Measurements from ENCODE around the gene SURF4. TPM values are rescaled to one million over a fixed set of nuclear protein-coding genes. Genes with fewer than 3 reads are reported as not detected.

SURF4 gene
- total RNA-seq, 1 donor from 2014 or later = 126 TPM

- peaks cover 66% of the 10 kb centered on the region for H3K36me3 ChIP-seq
- ATAC-seq (no peak), DNase-seq (no peak)
- peaks cover 47% of the 10 kb centered on the region for H3K4me1 ChIP-seq
- no peaks in the 10 kb centered on the region for H3K9me3 ChIP-seq
- intact Hi-C loops (cut with DNase I) = no loop called here
- H3K27ac ChIP-seq = no peak overlapping the region
- H3K27me3 ChIP-seq (ENCODE audit: low read depth) = no peaks in the 10 kb centered on the region
- no peak overlapping the region for H3K4me3 ChIP-seq
- TF ChIP-seq, protein P1, sequence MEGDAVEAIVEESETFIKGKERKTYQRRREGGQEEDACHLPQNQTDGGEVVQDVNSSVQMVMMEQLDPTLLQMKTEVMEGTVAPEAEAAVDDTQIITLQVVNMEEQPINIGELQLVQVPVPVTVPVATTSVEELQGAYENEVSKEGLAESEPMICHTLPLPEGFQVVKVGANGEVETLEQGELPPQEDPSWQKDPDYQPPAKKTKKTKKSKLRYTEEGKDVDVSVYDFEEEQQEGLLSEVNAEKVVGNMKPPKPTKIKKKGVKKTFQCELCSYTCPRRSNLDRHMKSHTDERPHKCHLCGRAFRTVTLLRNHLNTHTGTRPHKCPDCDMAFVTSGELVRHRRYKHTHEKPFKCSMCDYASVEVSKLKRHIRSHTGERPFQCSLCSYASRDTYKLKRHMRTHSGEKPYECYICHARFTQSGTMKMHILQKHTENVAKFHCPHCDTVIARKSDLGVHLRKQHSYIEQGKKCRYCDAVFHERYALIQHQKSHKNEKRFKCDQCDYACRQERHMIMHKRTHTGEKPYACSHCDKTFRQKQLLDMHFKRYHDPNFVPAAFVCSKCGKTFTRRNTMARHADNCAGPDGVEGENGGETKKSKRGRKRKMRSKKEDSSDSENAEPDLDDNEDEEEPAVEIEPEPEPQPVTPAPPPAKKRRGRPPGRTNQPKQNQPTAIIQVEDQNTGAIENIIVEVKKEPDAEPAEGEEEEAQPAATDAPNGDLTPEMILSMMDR (IDR thresholded peaks at IDR 0.05) = no peak
These were observed 22.3 kb downstream of the SURF4 start for GRCh38 chr9:133353548-133353947.

DNA sequence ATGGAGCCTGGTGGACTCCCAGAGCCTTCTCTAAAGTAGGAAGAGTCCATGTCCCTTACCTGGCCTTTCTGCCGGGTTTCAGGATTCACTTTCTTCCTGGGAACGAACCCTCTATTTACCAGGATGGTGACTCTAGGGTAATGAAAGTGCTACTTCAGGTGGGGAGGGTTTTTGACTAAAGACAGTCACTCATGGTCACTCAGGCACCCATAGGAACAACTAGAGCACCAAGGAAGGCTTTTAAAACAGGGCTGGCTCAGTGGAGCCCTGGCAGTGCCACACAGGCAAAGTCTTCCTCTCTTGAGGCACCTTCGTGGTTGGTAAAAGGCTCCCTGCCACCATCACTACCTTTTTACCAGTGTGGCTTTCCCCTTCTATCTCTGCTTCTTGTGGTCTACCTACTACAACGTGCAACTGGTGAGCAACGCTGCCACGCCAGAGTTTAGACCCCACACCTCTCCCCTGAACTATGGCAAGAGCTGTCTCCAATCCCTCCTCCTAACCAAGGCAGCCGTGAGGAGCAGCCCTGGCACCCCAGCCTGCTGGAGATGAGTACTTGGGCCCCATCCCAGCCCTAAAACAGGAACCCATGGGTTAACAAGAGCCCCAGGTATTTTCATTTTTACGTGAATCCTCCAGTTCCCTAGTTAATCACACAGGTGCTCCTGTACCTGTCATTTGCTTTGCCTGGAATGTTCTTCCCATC lies 23.1 kb downstream of the SURF4 start:
- Histone ChIP-seq H3K4me1 (peaks cover 43% of the 10 kb centered on the region), H3K27ac (no peak overlapping the region), H3K36me3 (peaks cover 58% of the 10 kb centered on the region), H3K4me3 (no peak overlapping the region), H3K27me3 (ENCODE audit: low read depth) (no peaks in the 10 kb centered on the region), H3K9me3 (no peaks in the 10 kb centered on the region)
- DNase-seq (no peak), ATAC-seq (no peak)
- TF ChIP-seq, protein P1 (IDR thresholded peaks at IDR 0.05) = no peak
- intact Hi-C loops (cut with DNase I) = no loop called here

DNA sequence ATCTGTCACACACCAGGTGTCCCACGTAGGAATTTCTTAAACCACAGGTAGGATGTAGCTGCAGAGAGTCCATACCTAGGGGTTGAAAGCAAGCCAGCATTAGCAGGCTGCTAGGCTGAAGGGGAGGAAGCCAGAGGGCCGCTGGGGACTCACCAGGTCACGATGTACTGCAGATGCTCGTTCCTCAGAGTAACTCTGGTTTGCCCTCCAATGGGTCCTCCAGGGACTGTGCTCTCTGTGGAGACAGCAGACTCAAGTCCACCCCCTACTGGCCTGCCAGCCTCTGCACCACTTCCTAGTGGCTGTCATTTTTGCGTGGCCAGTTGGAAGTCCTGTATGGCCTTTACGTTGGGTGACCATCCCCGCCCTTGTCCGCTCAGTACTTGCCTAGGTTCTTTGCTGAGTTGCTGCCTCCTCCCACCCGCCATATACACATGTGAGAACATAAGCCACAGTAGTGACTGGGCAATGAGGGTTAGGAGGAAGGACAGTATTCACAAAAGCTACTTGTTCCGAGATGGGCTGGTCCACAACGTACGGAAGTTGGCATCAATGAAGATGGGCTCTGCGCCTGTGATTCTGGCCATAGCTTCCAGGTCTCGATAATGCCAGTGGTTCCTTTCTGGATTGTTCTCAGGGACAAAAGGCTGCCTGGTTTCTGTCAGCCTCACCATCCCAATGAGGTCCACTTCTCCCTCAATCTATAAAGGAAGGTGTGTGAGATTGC lies 23.8 kb downstream of the SURF4 start:
- no peak for ATAC-seq
- TF ChIP-seq, protein P1 (IDR thresholded peaks at IDR 0.05) = peak; percentile 52
- Histone ChIP-seq H3K4me3 (no peak overlapping the region), H3K27me3 (ENCODE audit: low read depth) (no peaks in the 10 kb centered on the region), H3K36me3 (peaks cover 56% of the 10 kb centered on the region), H3K9me3 (no peaks in the 10 kb centered on the region), H3K4me1 (peaks cover 36% of the 10 kb centered on the region), H3K27ac (no peak overlapping the region)
- intact Hi-C loops (cut with DNase I) = no loop called here
- DNase-seq = no peak

DNA sequence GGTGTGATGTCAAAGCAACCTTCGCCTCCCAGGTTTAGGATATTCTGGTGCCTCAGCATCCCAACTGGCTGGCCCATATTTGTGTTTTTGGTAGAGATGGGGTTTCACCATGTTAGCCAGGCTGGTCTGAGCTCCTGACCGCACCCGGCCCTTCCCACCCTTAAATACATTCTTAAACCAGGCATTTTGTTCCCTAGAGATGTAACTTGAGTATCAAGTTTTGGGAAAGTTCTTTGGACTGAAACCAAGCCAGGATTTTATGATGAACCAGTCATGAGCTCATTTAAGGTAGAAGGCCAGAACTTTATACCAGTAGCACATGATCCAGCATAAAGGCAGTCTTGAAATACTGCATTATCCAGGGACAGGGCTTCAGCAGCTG lies 24.3 kb downstream of the SURF4 start:
- Histone ChIP-seq H3K4me1 (peaks cover 38% of the 10 kb centered on the region), H3K27me3 (ENCODE audit: low read depth) (no peaks in the 10 kb centered on the region), H3K9me3 (no peaks in the 10 kb centered on the region), H3K4me3 (no peak overlapping the region), H3K36me3 (peaks cover 56% of the 10 kb centered on the region), H3K27ac (no peak overlapping the region)
- DNase-seq (no peak), ATAC-seq (no peak)
- TF ChIP-seq, protein P1 (IDR thresholded peaks at IDR 0.05) = no peak
- intact Hi-C loops (cut with DNase I) = no loop called here

- H3K36me3 ChIP-seq = peaks cover 68% of the 10 kb centered on the region
- no peak overlapping the region for H3K4me3 ChIP-seq
- intact Hi-C loops (cut with DNase I) = no loop called here
These were observed 25.8 kb downstream of the SURF4 start for GRCh38 chr9:133349965-133350616.

More at GRCh38 chr9:133349965-133350616, 25.8 kb downstream of the SURF4 start:
- H3K27me3 ChIP-seq (ENCODE audit: low read depth) = no peaks in the 10 kb centered on the region
- no peak for DNase-seq
- no peak overlapping the region for H3K27ac ChIP-seq
- TF ChIP-seq, protein P1 (IDR thresholded peaks at IDR 0.05) = no peak
- H3K4me1 ChIP-seq = peaks cover 36% of the 10 kb centered on the region
- no peak for ATAC-seq
- H3K9me3 ChIP-seq = no peaks in the 10 kb centered on the region

Data from lower lobe of right lung (tissue), 2 donors.